GM18858 (cell line): ENCODE measurements around the gene OSGIN1.

Source experiments
- ATAC-seq: cut with Tn5 transposase; IDR thresholded peaks from one replicate; pipeline ENCODE4 v1.9.1; 2021; ENCODE audit not compliant: unreplicated experiment

Gene OSGIN1

DNA sequence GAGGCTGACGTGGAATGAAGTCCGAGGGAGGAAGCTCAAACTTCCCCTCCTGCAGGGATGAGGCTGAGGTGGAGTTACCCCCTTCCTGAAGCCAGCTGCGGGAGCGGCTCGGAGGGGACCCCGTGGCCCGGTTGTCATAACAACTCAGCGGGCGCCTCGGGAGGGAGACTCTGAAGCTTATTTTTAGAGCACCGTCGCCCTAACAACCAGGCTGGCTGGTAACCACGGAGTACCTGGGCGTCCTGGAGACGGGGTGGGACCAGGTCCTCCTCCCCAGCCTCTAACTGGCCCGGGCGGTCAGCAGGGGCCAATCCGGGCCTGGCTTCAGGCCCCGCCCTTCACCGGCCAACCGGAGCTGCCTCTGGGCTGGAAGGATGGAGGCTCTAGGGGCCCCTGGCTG, 42.7 kb downstream of the OSGIN1 start:
- ATAC-seq = no peak

DNA sequence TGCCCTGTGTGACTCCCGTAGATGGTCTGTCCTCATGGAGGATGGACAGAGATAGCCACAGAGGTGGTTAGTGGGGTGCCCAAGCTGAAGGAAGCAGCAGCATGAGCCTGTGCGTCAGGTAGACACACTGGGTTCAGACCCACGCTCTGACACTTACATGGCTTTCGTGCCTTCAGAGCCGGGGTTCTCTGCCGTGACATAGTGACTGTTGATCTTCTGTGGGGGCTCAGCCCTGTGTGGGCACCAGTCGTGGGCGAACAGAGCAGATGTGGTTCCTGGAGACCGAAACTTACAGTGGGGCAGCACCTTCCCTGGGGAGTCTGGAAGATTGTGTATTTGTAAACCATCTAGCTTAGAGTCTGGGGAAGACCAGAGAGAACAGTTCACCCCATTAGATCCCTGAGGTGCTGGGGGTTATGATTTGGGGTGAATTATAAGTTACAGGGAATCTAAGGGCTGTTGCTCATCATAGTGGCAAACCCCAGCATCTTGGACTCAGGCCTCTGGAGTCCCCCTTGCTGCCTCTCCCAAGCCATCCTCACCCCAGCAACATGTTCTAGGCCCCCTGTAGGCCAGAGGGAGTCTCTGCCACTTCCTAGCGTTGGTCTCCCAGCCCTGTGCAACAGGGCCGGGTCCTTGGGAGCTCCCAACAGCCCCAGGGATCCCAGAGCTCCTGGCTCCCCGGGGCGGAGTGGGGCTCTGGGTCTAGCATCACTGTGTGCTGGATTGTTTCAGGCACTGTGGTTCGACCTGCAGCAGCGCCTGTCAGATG, 43.6 kb downstream of the OSGIN1 start:
- no peak for ATAC-seq

DNA sequence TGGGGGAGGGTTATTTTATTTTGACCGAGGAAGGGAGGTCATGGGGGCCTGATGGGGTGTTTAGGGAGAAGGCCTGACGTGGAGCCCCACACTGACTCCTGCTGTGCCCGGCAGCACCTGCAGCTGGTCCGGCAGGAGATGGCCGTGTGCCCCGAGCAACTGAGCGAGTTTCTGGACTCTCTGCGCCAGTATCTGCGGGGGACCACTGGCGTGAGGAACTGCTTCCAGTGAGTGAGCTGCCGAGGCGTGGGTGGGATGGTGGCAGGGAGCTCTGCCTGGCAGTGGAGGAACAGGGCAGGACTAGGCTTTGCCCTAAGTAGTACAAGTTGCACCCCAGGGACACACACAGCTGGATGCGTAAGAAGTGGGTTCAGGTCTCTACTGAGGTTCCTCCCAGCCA, 45.1 kb downstream of the OSGIN1 start:
- ATAC-seq = no peak

DNA sequence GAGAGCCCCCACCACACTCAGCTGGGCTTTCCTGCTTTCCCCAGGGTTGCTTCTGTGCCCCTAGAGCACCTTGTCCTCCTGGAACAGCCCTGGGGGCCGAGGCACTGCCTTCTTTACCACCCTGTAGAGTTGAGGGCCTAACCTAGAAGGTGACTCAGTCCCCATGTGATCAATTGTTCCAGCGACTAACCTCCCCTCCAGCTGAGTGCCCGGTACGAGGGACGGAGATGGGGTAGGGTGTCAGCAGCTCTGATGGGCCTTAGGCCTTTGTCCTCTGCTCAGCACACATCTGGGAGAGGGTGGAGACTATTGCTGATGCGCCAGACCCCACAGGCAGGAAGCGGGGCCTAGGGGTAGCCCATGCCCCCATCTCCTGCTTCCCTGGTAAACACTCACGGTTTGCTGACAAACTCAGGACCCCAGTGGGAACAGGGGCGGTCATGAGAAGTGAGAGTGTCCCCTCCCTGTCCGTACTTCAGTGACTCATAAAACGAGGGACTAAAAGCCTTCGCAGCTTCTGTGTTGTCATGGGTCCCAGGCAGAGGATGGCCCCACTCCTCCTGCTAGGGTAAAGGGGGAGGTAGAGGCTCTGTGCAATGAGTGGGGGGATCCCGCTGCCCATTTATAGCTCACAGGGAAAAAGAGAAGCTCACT, 48.1 kb downstream of the OSGIN1 start:
- ATAC-seq = no peak

DNA sequence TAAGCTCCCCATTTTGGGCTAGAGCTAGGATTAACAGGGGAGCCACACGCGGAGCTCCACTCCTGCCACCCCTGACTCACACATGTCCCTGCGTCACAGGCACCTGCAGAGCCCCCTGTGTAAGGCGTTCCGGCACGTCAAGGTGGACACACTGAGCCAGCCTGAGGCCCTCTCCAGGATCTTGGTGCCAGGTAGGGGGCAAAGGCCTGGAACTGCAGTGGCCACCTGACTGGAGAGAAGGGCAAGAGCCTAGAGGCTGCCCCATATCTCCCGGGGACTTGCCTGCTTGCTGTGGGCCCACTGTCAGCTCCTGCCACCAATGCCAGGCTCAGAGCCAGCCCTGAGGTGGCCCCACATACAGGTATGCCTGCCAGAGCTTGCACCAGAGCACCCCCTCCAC, 48.7 kb downstream of the OSGIN1 start:
- no peak for ATAC-seq

DNA sequence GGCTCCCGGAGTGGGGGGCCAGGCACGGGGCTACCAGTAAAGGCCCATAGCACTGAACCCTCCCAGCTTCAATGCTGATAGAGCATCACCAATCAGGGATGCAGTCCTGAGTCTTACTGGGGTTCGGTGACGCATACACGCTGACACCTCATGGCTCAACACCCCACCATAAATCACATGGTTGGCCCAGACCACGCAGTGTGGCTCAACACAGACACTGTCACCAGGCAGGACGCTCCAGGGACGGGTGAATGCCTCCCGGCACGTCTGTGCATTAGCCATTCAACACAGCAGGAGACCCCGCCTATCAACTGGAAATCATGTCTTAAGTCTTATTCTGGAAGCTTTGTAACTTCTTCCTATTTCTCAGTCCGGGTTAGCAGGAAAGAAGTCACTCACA, 50.0 kb downstream of the OSGIN1 start:
- no peak for ATAC-seq

DNA sequence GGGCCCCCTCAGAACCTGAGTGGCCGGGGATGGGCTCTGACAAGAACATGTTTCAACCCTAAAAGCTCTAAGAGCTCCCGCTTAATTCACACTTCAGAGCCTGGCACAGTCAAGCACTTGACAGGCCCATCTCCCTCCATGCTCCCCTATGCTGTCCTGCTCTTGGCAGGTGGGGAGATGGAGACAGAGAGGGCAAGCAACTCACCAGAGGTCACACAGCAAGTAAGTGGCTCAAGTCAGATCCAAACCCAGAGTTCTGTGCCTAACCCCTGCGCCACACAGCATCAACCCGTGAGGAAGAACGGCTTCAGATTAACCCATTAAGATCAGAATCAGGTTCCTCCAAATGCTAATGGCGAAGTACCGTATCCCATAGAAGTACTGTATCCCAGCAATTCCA, 51.4 kb downstream of the OSGIN1 start:
- ATAC-seq = no peak

DNA sequence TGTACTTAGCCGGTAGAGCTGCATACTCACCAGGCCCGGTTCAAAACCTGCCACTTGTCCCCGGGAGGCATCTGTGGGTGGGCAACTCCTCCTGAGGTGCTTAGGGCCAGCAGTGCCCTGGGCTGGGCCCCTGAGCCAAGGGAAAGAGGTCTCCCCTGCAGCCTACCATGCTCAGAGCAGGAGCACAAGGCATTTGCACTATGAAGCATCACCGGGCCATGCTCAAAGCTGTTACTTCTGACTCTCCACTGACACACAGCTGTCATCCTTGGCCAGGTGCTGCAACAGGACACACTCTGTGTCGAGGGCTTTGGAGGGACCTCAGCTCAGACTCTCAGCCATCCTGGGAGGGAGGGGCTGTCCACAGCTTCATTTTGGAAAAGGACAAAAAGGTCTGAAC, 52.4 kb downstream of the OSGIN1 start:
- ATAC-seq = no peak

DNA sequence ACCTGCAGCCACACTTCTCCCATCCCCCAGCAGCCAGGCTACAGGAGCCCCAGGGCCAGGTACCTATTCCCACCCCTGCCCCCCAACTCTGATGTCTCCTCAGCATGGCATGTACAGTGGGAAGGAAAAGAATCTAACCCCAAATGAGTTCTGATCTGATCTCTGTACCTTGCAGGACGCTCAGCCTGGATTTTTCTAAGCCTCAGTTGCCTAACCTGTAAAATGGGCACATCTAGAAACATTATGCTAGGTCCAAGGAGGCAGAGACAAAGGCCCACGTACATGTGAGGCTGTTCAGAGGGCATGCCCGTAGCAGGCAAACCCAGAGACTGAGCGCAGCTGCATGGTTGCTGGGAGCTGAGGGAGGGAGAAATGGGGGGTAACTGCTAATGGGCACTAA, 54.5 kb downstream of the OSGIN1 start:
- ATAC-seq = no peak

DNA sequence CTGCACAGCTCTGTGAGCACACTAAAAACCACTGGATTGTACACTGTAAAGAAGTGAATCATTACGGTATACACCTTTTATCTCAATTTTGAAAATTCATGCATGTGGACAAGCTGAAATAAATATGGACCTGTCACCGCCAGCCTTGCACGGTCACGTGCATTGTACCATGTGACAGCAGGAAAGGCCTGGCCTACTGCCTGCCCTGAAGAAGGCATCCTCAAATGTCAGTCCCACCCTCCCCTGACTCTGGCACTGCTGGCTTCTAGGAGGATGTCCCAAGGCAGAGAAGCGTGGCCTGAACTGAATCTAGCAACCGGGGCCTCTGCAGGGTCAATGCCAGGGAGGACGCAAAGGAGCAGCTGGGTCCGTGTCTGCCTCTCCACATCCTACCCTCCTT, 54.9 kb downstream of the OSGIN1 start:
- no peak for ATAC-seq

DNA sequence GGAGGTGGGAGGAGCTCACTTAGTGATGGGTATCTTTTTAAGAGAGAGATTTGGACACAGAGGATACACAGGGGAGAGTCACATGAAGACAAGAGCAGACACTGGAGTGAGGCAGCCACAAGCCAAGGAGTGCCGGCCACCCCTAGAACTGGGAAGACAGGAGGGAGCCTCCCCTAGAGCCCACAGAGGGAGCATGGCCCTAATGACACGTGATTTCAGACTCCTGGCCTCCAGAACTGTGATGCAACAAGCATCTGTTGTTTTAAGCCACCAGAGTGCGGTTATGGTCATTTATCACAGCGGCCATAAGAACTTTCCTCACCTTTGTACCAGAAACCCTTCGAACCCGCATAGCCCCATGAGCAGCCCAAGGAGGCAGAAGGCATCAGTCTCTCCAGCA, 56.2 kb downstream of the OSGIN1 start:
- no peak for ATAC-seq

DNA sequence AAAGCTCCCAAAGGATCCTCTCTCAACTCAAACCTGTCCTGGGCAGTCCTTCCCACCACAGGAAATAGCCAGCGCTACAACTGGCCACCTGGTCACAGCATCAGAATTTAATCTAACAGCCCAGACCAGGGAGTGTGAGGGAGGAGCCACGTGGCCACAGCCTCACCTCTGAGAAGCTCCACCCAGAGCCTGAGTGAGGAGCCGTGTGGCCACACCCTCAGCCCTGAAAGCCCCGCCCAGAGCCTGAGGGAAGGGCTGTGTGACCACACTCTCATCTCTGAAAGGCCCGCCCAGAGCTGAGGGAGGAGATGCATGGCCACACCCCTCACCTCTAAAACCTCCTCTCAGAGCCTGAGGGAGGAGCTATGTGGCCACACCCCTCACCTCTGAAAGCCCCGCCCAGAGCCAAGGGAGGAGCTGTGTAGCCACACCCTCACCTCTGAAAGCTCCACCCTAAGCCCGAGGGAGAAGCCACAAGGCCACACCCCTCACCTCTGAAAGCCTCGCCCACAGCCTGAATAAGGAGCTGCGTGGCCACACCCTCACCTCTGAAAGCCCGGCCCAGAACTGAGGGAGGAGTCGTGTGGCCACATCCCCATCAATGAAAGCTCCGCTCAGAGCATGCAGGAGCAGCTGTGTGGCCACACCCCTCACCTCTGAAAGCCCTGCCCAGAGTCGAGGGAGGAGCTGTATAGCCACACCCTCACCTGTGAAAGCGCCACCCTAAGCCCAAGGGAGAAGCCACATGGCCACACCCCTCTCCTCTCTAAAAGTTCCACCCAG, 60.9 kb downstream of the OSGIN1 start:
- peak; percentile 64 for ATAC-seq

DNA sequence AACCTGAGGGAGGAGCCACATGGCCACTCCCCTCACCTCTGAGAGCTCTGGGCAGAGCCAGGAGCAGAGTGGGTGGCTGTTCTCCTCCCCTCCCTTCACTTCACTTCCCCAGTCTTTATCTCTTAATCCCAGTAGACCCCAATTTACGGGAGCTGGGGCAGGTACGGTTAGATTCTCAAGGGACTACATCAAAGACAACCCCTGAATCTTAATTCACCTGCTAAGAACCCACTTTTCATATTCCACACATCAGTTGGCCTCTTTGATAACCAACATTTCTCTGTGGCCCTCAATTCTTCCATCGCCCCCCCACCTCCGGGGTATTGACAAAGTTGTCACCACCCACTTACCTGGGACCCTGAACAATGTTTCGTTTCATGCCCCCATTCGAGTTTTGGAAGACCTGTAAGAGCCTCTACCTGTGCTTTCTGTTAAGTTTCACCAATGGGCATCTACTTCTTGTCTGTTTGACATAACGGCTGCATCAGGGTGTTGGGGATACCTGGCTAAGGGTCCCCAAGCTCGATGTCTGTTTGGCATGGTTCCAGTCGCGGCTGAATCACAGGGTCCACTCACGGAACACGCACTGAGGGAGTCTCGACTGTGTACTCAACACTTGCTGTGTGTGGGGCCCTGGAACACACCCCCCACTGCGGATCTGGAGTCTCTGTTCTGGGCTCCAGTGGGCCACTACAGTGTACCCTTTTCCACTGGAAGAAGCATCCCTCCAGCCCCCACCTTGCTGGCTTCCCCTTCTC, 61.7 kb downstream of the OSGIN1 start:
- no peak for ATAC-seq

DNA sequence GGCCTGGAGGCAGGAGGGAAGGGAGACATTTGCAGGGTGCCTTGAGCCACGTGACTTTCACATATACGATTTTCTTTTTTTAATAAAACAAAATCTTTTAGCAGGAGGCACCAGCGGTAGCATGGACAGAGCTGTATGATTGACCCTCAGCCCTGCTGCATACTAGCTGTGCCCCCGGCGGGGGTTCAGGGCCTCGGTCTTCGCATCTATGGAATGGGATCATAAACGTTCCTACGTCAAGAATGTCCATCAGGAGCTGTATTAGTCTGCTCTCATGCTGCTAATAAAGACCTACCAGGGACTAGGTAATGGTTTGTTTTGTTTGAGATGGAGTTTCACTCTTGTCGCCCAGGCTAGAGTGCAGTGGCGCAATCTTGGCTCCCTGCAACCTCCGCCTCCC, 62.4 kb downstream of the OSGIN1 start:
- ATAC-seq = no peak
